LNCaP clone FGC (cell line): ENCODE results near the gene SLC25A33.

Source experiments
- DNase-seq: peaks from one replicate; pipeline ENCODE4 v3.0.0-alpha.2; 2011; ENCODE audit warnings: low read depth
- H3K4me3 ChIP-seq: 2 replicates; pipeline ENCODE4 v1.5.1; 2011; ENCODE audit warnings: mild to moderate bottlenecking, low read depth, low read length, control low read depth
- CTCF ChIP-seq: IDR thresholded peaks from 2 replicates; pipeline ENCODE4 v1.5.1; 2012; ENCODE audit warnings: mild to moderate bottlenecking; ENCODE audit not compliant: control insufficient read depth, insufficient read depth; ENCODE audit errors: extremely low read depth

The SLC25A33 gene

GRCh38 chr1:9520411-9520810 lies 18.9 kb upstream of the SLC25A33 start:
- TF ChIP-seq CTCF = no peak
- no peak for DNase-seq
- no peak overlapping the region for H3K4me3 ChIP-seq

DNA sequence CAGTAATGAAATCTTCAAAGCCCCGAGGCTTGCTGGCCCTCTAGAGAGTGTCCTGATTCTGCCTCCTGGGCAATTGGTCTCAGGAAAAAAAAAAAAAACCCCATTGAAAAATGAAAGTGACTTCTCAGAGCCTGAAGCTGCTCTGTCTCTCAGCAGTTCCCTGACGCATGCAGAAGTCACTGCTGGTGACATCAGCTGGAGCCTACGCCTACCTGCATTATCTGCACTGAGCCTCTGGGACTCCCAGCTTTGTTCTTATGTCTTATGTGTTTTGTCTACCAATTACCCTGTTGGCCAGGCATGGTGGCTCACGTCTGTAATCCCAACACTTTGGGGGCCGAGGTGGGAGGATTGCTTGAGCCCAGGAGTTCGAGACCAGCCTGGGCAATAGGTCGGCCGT lies 10.1 kb upstream of the SLC25A33 start:
- no peak overlapping the region for H3K4me3 ChIP-seq
- TF ChIP-seq CTCF = no peak
- no peak for DNase-seq

DNA sequence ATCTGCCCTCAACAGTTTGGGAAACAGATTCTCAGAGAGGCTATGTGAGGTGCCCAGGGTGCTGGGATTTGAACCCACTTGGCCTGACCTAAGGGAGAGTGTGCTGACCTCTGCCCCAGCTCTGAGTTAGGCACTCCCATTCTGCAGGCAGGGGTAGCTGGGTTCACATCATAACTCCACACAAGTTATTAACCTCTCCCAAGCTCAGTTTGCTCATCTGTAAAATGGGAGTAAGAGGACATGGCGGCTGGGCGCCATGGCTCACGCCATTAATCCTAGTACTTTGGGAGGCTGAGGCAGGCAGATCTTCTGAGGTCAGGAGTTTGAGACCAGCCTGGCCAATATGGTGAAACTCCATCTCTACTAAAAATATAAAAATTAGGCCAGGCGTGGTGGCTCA lies 8.9 kb upstream of the SLC25A33 start:
- no peak for DNase-seq
- no peak for TF ChIP-seq CTCF
- H3K4me3 ChIP-seq = no peak overlapping the region

DNA sequence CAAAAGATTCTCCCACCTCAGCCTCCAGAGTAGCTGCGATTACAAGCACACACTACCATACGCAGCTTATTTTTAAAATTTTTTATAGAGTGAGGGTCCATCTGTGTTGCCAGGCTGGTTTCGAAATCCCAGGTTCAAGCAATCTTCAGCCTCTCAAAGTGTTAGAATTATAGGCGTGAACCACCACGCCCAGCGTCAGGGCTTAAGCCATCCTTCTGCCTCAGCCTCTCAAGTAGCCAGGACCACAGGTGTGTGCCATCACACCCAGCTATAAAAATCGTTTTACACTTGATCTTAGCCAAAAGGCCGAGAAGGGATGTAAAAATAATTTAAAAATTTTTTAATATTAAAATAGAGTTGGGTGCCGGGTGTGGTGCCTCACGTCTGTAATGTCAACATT lies 4.3 kb upstream of the SLC25A33 start:
- TF ChIP-seq CTCF = no peak
- DNase-seq = no peak
- no peak overlapping the region for H3K4me3 ChIP-seq

DNA sequence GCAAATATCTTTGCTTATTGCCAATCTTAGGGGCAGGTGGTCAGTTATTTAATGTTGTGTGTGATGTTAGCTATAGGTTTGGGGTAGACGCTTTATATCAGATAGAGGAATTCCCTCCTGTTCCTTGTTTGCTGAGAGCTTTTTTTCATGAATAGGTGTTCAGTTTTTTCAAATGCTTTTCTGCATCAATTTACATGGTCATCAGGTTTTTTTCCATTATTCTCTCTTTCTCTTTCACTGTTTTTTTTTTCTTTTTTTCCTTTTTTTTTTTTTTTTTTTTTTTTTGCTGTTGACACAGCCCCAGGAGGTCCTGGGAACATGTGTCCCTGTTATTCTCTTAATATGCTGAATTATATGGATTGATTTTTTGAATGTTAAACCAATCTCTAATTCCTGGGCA lies 3.0 kb upstream of the SLC25A33 start:
- TF ChIP-seq CTCF = no peak
- no peak for DNase-seq
- no peak overlapping the region for H3K4me3 ChIP-seq

GRCh38 chr1:9537863-9538668 lies 1.2 kb upstream of the SLC25A33 start:
- TF ChIP-seq CTCF = no peak
- DNase-seq = peak; percentile 90

DNA sequence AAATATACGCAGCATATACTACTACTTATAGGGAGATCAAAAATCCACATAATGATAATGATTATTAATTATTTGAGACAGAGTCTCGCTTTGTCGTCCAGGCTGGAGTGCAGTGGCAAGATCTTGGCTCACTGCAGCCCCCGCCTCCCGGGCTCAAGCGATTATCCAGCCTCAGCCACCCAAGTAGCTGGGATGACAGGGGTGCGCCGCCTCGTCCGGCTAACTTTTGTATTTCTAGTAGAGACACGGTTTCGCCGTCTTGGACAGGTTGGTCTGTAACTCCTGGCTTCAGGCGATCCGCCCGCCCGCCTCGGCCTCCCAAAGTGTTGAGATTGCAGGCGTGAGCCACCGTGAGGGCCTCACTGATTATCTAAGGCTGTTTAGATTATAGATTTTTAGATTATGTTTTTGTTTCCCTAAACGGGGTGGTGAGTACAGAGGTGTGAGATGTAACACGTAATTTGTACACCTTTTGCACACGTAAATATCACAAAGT lies 548 bp upstream of the SLC25A33 start:
- TF ChIP-seq CTCF = no peak
- DNase-seq = no peak
- peak overlapping the region; percentile 37 for H3K4me3 ChIP-seq

More at GRCh38 chr1:9537863-9538668, 1.2 kb upstream of the SLC25A33 start:
- peak overlapping the region; percentile 37 for H3K4me3 ChIP-seq
